Right kidney (tissue), 1 donor: ENCODE data around the gene URAD.
"Not testable (repeated sequence)": the region's sequence is repeated elsewhere in the genome, so short reads cannot be mapped to it uniquely, and the experiment has no call there.

Experiments
- DNase-seq: peaks from one replicate; pipeline ENCODE4 v3.0.0-alpha.2; 2016

Gene URAD

GRCh38 chr13:27969866-27970229, 18.6 kb downstream of the URAD start:
- DNase-seq = no peak

DNA sequence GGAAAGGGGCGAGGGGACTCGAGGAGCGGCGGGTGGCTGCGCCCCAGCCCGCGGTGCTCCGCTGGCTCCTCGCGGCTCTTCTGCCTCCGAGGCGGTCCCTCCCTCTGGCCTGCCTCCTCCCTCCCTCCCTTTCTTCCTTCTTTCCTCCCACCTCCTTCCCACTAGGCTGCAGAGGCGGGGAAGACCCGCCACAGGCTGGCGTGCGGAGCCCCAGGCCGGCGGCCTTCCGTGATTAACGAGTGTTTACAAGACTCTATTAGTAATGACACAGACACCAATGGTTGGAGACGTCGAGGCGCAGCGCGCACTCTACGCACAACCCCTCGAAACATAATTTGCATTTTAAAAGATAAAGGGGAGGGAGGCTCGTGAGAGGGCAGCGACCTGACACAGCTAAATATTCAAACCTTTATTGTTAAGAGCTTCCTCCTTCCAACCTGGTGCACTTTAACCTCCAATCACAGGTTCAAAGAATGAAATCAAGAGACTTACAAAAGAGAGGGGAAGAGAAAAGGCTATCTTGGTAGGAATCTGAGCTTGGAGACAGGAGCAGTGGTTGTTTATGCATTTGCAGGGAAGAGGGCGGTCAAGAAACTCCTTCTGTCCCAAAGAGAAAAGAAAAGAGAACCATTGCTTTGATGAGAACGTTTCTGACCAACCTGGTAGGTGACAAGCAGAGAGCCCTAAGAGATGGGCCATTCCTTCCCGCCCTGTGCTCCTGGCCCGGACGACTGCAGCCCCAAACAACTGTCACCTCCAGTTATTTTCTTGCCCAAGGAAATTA, 19.2 kb downstream of the URAD start, which contains the start of gene CDX2:
TSS of gene CDX2 (minus strand) at position 234 of the 784 bp plus-strand sequence. CDS start 309 bp downstream, outside the sequence.
- DNase-seq = no peak

GRCh38 chr13:27968316-27969081, 20.0 kb downstream of the URAD start:
- DNase-seq = peak; percentile 63

- no peak for DNase-seq
Measured at GRCh38 chr13:27967736-27968315, 20.7 kb downstream of the URAD start.

GRCh38 chr13:27967203-27967735, 21.2 kb downstream of the URAD start:
- DNase-seq = no peak

DNA sequence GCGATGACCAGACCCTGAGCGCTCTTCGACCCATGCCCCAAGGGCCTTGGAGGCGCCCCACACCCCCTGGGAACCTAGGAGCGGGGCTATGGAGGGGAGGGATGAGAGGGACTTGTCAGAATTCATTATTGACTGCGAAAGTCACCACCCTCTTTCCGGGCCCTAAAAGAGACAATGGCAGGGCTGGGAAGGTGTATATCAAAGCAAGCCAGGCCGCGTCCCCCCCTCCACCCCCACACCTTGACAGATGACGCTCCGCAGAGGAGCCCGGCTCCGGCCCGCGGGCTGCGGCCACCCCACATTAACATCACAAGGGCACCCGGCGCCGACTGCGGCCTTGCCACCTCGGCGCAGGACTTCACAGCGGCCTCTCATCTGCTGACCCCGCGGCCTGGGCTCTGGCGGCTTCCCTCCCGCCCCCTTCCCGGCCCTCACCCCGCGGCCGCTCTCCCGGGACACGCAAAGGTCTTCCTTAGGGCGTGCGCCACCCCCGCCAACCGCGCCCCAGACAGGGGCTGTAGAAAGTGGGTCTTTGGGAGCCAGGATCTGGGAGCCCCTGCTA, 21.8 kb downstream of the URAD start:
- no peak for DNase-seq

DNA sequence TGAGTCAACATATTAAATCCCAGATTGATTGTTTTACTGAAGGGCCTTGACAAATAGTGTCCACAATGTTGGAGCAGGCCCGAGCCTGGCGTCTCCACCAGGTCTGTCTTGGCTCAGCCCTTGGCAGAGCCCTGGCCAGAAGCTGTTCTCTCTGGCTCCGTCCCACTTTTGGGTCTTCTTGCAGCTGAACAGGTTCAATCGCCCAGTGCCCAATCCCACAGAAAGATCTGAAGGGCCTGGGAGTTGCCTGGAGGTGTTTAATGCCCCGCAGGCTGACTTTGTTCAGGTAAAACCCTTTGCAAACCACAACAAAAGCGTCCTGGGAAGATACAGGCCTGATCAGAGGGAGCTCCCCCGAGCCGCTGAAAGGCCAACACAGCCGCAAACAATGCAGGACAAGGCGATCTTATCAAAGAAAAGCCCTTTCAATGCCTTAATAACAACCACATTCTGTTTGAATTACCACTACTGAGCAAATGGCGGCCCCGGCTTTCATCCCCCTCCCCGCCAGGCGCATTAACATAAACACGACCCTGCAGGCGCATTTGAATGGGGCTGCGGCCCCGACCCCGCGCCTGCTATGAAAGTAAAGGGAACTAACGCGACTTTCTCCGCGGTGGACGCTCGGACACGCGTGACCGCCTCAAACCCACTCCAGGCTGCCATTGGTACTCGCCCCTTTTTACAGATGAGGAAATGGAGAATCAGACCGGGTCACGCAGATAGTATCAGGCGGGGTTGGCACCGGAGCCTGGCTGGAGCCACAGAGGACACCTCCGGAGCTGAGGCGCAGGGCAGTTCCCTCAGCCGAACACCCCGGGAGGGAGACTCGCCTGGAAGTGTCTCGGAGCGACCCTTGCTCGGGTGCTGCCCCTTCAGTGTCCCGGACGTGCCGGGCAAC, 22.5 kb downstream of the URAD start:
- no peak for DNase-seq

- DNase-seq = no peak
Measured at GRCh38 chr13:27965343-27965739, 23.2 kb downstream of the URAD start.

DNA sequence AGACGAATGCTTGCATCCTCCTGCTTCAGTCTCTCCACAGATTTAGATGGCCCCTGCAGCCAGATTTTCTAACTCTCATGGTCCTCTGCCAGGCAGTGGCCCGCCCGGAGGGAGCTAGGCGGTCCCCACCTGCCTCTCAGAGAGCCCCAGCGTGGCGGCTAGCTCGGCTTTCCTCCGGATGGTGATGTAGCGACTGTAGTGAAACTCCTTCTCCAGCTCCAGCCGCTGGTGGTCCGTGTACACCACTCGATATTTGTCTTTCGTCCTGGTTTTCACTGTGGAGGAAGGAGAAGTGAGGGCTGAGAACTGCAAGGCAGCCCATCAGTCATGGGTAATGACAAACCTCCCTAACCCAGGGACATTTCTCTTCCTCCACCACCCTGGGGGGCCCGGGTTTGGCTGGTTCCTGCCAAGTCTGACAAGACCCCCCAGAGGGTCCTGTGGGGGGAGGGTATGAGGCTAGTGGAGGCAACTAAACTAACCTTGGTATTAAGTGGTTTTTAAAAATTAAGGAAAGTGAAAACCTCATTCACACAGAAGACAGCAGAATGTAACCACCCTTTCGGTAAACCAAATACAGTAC, 23.7 kb downstream of the URAD start:
- DNase-seq = no peak

- DNase-seq = not testable (repeated sequence)
Measured at GRCh38 chr13:27964206-27964605, 24.3 kb downstream of the URAD start.

DNA sequence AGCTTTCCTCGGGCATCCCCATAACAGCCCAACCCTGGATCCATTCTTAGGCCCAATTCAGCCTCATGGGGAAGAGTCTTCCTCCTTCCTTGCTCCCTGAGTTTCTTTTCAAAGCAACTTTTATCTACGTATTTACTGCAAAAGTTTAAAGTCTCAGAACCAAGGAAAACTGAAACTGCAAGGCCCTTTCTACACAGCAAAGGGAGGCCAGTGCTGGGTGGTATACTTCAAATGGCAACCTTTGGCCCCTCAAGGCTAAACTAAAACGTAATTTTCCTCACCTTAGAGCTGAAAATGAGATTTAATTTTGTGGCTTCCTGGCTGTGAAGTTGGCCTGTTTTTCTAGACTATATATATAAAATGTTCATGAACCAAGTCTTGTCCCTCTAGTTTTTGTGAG, 25.0 kb downstream of the URAD start:
- DNase-seq = no peak

GRCh38 chr13:27962982-27963381, 25.5 kb downstream of the URAD start:
- no peak for DNase-seq

DNA sequence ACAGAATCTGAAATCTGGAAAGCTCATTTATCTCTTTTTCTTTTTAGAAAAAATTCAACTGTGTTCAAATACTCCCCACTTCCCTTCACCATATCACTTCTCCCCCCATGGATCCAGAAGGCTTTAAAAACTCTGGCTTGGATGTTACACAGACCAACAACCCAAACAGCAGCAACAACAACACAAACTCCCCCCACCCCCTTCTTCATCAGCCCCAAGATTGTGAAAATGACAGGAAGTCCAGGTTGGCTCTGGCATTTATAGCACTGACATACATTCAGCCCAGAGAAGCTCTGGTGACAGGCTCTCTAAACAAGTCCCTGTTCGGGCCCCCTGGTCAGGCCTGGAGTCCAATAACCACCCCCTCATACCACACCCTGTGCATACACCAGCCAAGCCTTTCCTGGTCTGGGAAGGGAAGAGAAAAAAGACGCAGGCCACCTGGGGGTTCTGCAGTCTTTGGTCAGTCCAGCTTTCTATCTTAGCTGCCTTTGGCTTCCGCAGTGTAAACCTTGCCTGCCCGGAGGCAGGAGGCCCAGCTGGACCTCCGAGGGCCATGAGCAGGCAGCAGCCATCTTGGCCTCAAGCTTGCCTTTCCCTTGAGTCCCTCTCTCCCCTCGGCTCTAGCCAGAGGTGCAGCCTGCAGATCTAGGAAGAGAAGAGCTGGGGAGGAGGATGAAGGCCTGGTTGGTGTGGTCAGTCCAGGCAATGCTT, 26.2 kb downstream of the URAD start:
- no peak for DNase-seq

DNA sequence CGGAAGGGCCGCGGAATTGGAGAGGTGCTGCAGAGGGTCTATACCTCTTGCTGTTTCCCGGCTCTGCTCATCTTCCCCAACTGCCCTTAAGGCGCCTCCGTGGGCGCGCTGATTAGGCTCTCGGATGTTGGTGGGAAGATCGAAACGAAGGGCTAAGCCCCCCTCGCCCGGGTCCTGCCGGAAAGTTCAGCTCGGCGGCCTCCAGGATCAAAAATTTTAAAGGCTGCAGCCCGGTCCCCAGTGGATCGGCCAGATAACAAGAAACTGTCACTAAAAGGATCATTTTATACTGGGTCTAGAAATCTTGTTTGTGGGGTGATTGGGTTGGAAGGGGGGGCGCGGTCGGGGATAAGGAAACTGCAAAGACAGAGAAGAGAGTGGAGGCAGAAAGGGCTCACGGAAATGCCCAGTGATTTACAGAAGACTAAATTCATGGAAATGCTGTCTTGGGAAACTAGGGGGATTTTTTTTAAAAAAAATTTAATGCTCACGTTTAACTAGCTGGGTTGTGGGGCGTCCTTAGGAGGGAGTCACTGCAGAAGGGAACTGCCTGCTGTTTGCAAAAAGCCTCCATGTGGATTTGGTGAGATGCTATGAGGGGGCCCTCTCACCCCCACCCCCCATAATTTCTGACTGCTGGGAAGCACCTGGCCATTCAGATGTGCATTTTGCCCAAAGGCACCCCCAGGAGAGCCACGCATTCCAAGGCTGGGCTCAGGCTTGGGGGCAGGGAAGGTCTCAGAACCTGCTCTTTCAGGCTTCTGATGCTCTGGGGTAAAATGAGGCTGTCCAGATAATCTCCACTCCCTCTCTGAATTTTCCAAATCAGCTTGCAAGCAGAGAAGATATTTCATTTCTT, 27.0 kb downstream of the URAD start:
- peak; percentile 37 for DNase-seq

GRCh38 chr13:27960362-27961226, 27.9 kb downstream of the URAD start:
- DNase-seq = peak; percentile 61

- DNase-seq = no peak
Measured at GRCh38 chr13:27959976-27960361, 28.5 kb downstream of the URAD start.

DNA sequence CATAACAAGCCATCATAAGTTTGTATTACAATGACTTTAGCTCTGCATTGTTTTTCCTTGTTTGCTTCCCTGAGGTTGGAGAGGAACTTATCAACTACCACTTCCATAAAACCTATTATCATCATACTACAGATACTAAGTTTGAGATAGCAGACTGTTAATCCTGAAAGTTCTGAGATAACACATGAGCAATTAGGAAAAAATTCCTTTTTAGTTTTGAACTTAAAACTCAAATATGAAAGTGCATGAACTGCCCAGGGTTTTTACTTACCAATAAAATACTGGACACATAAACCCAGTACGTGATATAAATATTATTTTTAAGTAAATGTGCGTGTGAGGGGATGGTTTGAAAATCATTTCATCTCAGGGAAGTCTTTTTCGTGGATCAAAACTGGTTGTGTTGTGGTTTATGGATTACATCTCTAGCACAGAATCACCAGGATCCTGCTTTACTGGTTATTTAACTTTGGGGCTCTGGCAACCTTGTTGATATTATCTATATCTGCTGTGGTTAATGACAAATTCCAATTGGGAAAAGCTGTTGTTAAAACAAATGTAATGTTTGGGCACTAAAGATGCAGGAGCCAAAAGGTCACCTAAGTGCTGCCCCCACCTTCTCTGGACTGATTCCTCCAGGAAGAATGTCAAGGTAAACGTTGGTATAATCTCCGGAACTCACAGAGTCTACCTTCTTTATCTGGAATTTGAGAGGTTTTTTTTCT, 31.8 kb downstream of the URAD start:
- no peak for DNase-seq
